K562 (cell line): ENCODE results near the gene HSD3B7. TPM values are rescaled to one million over a fixed set of nuclear protein-coding genes. Genes with fewer than 3 reads are reported as not detected.

Experiments used
- ATAC-seq: fragments of 200-7000 bp; cut with Tn5 transposase; 3 replicates; pipeline ENCODE4 v1.9.1; 2020; ENCODE audit warnings: moderate library complexity
- BruUV-seq: library from RNA; stranded (reverse); fragments of 400-500 nt; replicated peaks from 2 replicates; lab custom pipeline; 2021; lab: Mats Ljungman, UMichigan
- CTCF ChIA-PET: fragments of 300-600 bp; formaldehyde crosslinking; extraction: SDS; loops from one replicate; lab custom pipeline; 2021; ENCODE audit warnings: low intra/inter-chr PET ratio; lab: Yijun Ruan, JAX
- POLR2A ChIA-PET: fragments of 300-600, 350-650 bp; sonication (Branson Sonifier 250); formaldehyde crosslinking; extraction: SDS; loops from one replicate; lab custom pipeline; 2021; ENCODE audit warnings: antibody characterized with exemption, inconsistent platforms; lab: Yijun Ruan, JAX
- DNase-seq, 4 experiments: peaks; one replicate each; pipeline versions ENCODE4 v3.0.0 to v3.0.0-alpha.2; 2011 to 2018; ENCODE audit warnings: low spot score in 3 of 4, mixed read lengths in 3 of 4; ENCODE audit errors: extremely low read depth in 1 of 4
- FAIRE-seq: peaks from 2 replicates; lab custom pipeline; 2011; peaks lifted over from hg19 to GRCh38; lab: Jason Lieb, UNC
- H2AFZ ChIP-seq: 2 replicates; pipeline ENCODE4 v1.6.0; 2011; ENCODE audit warnings: low read depth, low read length, control low read depth, inconsistent platforms
- H3K27ac ChIP-seq: fragments of 200-600 bp; 3 replicates; pipeline ENCODE4 v1.8.0; 2011; ENCODE audit warnings: low read depth, mild to moderate bottlenecking, control low read depth, inconsistent platforms, low read length, moderate library complexity, mixed read lengths; ENCODE audit errors: extremely low read depth
- H3K27me3 ChIP-seq, 2 experiments: fragments of 300-600 bp in 1 of 2; 2 replicates in 1 of 2; 3 replicates in 1 of 2; pipeline versions ENCODE4 v1.6.0 to v1.8.0; 2011; ENCODE audit warnings: inconsistent platforms in 2 of 2, low read length in 2 of 2, mild to moderate bottlenecking in 1 of 2, mixed read lengths in 1 of 2, moderate library complexity in 1 of 2; ENCODE audit not compliant: control insufficient read depth in 2 of 2, insufficient read depth in 2 of 2
- H3K36me3 ChIP-seq: fragments of 300-600 bp; 3 replicates; pipeline ENCODE4 v1.8.0; 2011; ENCODE audit warnings: mild to moderate bottlenecking, low read length, inconsistent platforms; ENCODE audit not compliant: control insufficient read depth, insufficient read depth
- H3K4me1 ChIP-seq, 2 experiments: fragments of 200-600 bp in 1 of 2; replicated peaks in 1 of 2; 2 replicates in 1 of 2; 3 replicates in 1 of 2; pipeline versions ENCODE4 v1.5.1 to v1.8.0; 2011; ENCODE audit warnings: inconsistent platforms in 2 of 2, low read length in 2 of 2, mild to moderate bottlenecking in 1 of 2, mixed read lengths in 1 of 2, moderate library complexity in 1 of 2; ENCODE audit not compliant: control insufficient read depth in 2 of 2, insufficient read depth in 2 of 2
- H3K4me2 ChIP-seq: 2 replicates; pipeline ENCODE4 v1.6.1; 2011; ENCODE audit warnings: low read length, control low read depth, inconsistent platforms, mixed read lengths; ENCODE audit not compliant: insufficient read depth
- H3K4me3 ChIP-seq: fragments of 200-600 bp; sonication (generic), shearing (Covaris generic); 2 replicates; pipeline ENCODE4 v1.5.1; 2016; ENCODE audit warnings: control low read depth, inconsistent platforms
- H3K79me2 ChIP-seq: fragments of 200-600 bp; 3 replicates; pipeline ENCODE4 v1.8.0; 2011; ENCODE audit warnings: low read length, inconsistent platforms; ENCODE audit not compliant: control insufficient read depth, insufficient read depth
- H3K9ac ChIP-seq, 2 experiments: 2 replicates each; pipeline versions ENCODE4 v1.6.0 to v1.6.1; 2011; ENCODE audit warnings: low read depth in 2 of 2, low read length in 2 of 2, control low read depth in 1 of 2, inconsistent platforms in 1 of 2, mild to moderate bottlenecking in 1 of 2, mixed read lengths in 1 of 2; ENCODE audit not compliant: insufficient read depth in 1 of 2
- H3K9me1 ChIP-seq: one replicate; pipeline ENCODE4 v1.6.0; 2011; ENCODE audit warnings: inconsistent platforms, mild to moderate bottlenecking, low read length, moderate library complexity; ENCODE audit not compliant: control insufficient read depth, insufficient read depth
- H3K9me3 ChIP-seq: replicated peaks from 2 replicates; pipeline ENCODE4 v1.5.1; 2011; ENCODE audit warnings: low read depth, low read length, inconsistent platforms; ENCODE audit not compliant: control insufficient read depth, insufficient read depth
- H4K20me1 ChIP-seq: replicated peaks from 2 replicates; pipeline ENCODE4 v1.6.1; 2011; ENCODE audit warnings: low read length, inconsistent platforms, mixed read lengths; ENCODE audit not compliant: control insufficient read depth, insufficient read depth
- DPF2 ChIP-seq: fragments of 450-650 bp; IDR thresholded peaks from 2 replicates; pipeline ENCODE4 v1.6.1; 2016
- FOXK1 ChIP-seq: sonication (generic); formaldehyde crosslinking; IDR thresholded peaks from 2 replicates; pipeline ENCODE4 v1.8.0; 2022; ENCODE audit warnings: missing genetic modification reagents, mild to moderate bottlenecking, borderline replicate concordance
- FOXK2 ChIP-seq, 2 experiments: fragments of 450-650 bp; IDR thresholded peaks in 1 of 2; conservative IDR thresholded peaks in 1 of 2; 2 replicates each; pipeline ENCODE4 v1.6.1; 2016; ENCODE audit warnings: low read depth in 2 of 2, mild to moderate bottlenecking in 1 of 2
- HDAC8 ChIP-seq: fragments of 450-650 bp; IDR thresholded peaks from 2 replicates; pipeline ENCODE4 v1.6.1; 2016; ENCODE audit warnings: mild to moderate bottlenecking, missing genetic modification characterization, moderate library complexity, missing compliant biosample characterization
- NFYB ChIP-seq: IDR thresholded peaks from 2 replicates; pipeline ENCODE4 v1.6.1; 2011; ENCODE audit warnings: mild to moderate bottlenecking, moderate library complexity; ENCODE audit not compliant: insufficient read length; ENCODE audit errors: extremely low read depth
- NR3C1 ChIP-seq: sonication (generic); formaldehyde crosslinking; IDR thresholded peaks from 2 replicates; pipeline ENCODE4 v1.8.1; 2022; ENCODE audit warnings: missing genetic modification reagents
- PHF20 ChIP-seq: fragments of 450-650 bp; IDR thresholded peaks from 2 replicates; pipeline ENCODE4 v1.6.1; 2018; ENCODE audit not compliant: partially characterized antibody
- POLR2A ChIP-seq: fragments of 450-650 bp; conservative IDR thresholded peaks from 2 replicates; pipeline ENCODE4 v1.6.1; 2016
- POLR2AphosphoS5 ChIP-seq: IDR thresholded peaks from 2 replicates; pipeline ENCODE4 v1.6.1; 2011; ENCODE audit warnings: mild to moderate bottlenecking, low read depth, low read length, moderate library complexity; ENCODE audit not compliant: control insufficient read depth, insufficient read depth
- WGBS: fragments of 100-300 bp; shearing (Covaris generic); methylation state at CpG from one replicate; pipeline ENCODE4 v1.1.6; 2016; ENCODE audit warnings: low coverage, mixed read lengths; ENCODE audit not compliant: insufficient coverage; ENCODE audit errors: missing lambda C conversion rate; 5-methylcytosine and 5-hydroxymethylcytosine counted together
- in situ Hi-C: fragments of 300-500 bp; cut with MboI; formaldehyde crosslinking; loops from 4 replicates; pipeline ENCODE4 v1.15.0; 2018; ENCODE audit warnings: inconsistent platforms, mixed read lengths
- intact Hi-C: fragments of 100-400 bp; cut with micrococcal nuclease; formaldehyde crosslinking; loops from 2 replicates; pipeline ENCODE4 v1.14.2; 2022
- polyA plus RNA-seq, 8 experiments: library from polyadenylated mRNA; depleted of rRNA in 4 of 8; stranded (reverse) in 5 of 8; unstranded in 3 of 8; fragments of >200 nt; fragmentation: Nextera tagmentation in 2 of 8; fragmentation: Illumina TruSeq in 1 of 8; extraction: Ambion mirVana in 2 of 8; extraction: Trizol in 1 of 8; gene quantifications; 2 replicates each; pipeline versions ENCODE4 v1.2.1 to v1.2.3, GENCODE V29; 2011 to 2014; ENCODE audit warnings: inconsistent platforms in 1 of 8, missing spikeins in 1 of 8
- total RNA-seq, 7 experiments: library from RNA; depleted of rRNA in 6 of 7; stranded (reverse); fragments of >200 nt in 6 of 7; fragmentation: Illumina TruSeq in 2 of 7; extraction: Trizol in 2 of 7; gene quantifications; 2 replicates each; pipeline versions ENCODE4 v1.2.1 to v1.2.3, GENCODE V29; 2011 to 2021; ENCODE audit warnings: low replicate concordance in 1 of 7
- TF ChIP-seq, protein P1 (sequence below): fragments of 450-650 bp; IDR thresholded peaks from 2 replicates; pipeline ENCODE4 v1.6.1; 2016; ENCODE audit warnings: borderline replicate concordance
- TF ChIP-seq, protein P2 (sequence below): fragments of 250-450 bp; sonication (Bioruptor Pico); IDR thresholded peaks from 2 replicates; pipeline ENCODE4 v1.4.0; 2020; ENCODE audit warnings: mild to moderate bottlenecking, moderate library complexity

The HSD3B7 gene
- total and polyA plus RNA-seq, 9 of the 15 experiments (the other 6 are each of a cell fraction or from before 2014, with no cell fraction given) = 5.4 to 49.1 (median 23.0) TPM

DNA sequence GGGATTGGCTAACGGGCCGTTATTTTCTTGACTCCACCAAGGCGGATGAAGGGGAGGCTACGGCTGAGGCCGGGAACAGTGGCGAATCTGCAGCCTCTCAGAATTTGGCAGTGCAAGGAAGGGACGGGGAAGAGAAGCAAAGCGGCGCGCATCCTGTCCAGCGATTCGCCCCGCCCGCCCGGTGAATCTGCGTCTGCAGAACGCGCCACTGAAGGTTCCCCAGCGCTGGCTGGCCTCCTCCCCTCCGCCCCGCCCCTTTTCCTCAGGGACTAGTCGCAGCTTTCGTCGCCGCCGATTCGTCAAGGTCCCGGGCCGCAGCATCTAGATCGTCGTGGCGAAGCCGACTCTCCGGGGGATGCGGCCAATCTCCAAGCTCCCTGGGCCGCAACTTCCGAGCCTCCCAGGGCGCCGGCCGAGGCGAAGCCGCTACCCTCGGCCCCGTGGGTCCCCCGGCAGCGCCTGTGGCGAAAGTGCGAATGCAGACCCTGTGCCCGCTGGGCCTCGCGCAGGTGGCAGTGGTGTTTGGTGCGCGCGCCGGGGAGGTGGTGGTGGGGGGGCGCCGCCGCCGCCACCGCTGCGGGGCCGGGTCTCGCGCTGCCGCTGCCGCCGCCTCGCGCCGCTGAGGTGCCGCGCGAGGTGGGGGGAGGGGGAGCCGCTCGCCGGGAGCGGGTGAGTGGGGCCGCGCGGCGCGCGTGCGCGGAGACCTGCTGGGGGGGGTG lies 27.4 kb upstream of the HSD3B7 start, which contains the start of gene SETD1A (continued):
- TF ChIP-seq, protein P1, sequence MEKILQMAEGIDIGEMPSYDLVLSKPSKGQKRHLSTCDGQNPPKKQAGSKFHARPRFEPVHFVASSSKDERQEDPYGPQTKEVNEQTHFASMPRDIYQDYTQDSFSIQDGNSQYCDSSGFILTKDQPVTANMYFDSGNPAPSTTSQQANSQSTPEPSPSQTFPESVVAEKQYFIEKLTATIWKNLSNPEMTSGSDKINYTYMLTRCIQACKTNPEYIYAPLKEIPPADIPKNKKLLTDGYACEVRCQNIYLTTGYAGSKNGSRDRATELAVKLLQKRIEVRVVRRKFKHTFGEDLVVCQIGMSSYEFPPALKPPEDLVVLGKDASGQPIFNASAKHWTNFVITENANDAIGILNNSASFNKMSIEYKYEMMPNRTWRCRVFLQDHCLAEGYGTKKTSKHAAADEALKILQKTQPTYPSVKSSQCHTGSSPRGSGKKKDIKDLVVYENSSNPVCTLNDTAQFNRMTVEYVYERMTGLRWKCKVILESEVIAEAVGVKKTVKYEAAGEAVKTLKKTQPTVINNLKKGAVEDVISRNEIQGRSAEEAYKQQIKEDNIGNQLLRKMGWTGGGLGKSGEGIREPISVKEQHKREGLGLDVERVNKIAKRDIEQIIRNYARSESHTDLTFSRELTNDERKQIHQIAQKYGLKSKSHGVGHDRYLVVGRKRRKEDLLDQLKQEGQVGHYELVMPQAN = peak; percentile 59; the same call in 1 of the 2 replicates
- TF ChIP-seq FOXK2 (conservative IDR thresholded peaks at IDR 0.05 in 1 of 2, IDR thresholded peaks at IDR 0.05 in 1 of 2; ENCODE audit: low read depth in 2 of 2) = no peak

DNA sequence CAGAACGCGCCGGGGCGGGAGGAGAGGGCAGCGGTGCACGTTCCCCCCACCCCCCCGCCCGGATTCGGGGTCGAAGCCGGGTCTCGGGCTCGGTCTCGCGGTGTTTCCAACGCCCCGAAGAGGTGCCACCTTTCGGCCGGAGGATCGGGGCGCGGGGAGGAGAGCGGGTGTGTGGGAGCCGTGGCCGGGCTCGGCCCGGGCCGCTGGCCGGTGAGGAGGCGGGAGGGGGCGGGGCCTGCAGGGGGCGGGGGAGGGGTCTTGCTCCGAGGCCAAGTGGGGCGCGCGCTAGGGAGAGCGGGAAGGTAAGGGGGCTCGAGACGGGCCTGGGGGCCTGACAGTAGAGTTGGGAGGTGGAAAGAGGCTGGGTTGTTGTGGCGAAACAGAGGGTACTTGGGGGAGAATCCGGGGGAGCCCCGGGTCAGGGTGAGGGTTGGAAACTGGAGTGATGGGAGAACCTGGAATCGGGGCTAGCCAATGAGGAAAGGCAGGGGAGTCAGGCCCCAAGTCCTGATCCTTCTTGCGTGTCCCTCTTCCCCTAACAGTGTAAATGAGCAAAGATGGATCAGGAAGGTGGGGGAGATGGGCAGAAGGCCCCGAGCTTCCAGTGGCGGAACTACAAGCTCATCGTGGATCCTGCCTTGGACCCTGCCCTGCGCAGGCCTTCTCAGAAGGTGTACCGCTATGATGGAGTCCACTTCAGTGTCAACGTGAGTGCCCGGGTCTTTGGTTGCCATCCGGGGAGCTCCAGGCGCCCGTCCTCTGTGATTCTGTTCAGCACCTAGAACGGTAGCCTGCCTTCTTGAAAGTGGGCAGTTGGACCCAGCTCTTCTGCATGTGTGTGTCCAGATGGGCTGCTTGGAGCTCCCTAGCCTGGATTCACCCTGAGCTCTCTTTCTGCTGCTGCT lies 26.6 kb upstream of the HSD3B7 start:
- H4K20me1 ChIP-seq = peaks cover 6% of the 10 kb centered on the region
- in situ Hi-C loops = loop anchor here (10.0 to 25.0 kb wide), 2 partner anchors 736 to 904 kb away; partner anchors contain the start of gene ZNF267
- peak overlapping the region; percentile 96 for H3K4me3 ChIP-seq
- H3K4me2 ChIP-seq = peak overlapping the region; percentile 95
- peaks cover 4% of the 10 kb centered on the region for H3K9me1 ChIP-seq
- H3K9me3 ChIP-seq = no peaks in the 10 kb centered on the region
- H3K79me2 ChIP-seq = peaks cover 31% of the 10 kb centered on the region
- H3K27me3 ChIP-seq = no peaks in the 10 kb centered on the region
- H3K27ac ChIP-seq = peak overlapping the region; percentile 99
- H2AFZ ChIP-seq = no peak overlapping the region
- peaks cover 23 to 30% of the 10 kb centered on the region in 2 experiments; a peak in 4 of 5 replicates for H3K4me1 ChIP-seq
- intact Hi-C loops = loop anchor here (10.0 kb wide), 2 partner anchors 136 to 496 kb away; partner anchors contain the start of genes ARMC5 and VKORC1
- ChIA-PET CTCF (interaction anchor here (0.6 kb wide), 1 partner anchor 15 kb away, joined by 3 read pairs; no protein-coding TSS in a partner anchor), POLR2A (interaction anchor here (0.5 to 1.2 kb wide), 9 partner anchors 9 to 445 kb away, joined by 3 to 4 read pairs (median 3); no protein-coding TSS in a partner anchor)
- DNase-seq = peak; percentile 74 to 95 (median 92)
- peak overlapping the region; percentile 100 for H3K9ac ChIP-seq
- BruUV-seq = no TSS peak
- no peak for FAIRE-seq
- 42% methylated on average over 20 of the region's 55 CpGs for WGBS
- H3K36me3 ChIP-seq = peaks cover 50% of the 10 kb centered on the region
- peak; percentile 65 for ATAC-seq
- TF ChIP-seq POLR2AphosphoS5 (0 out of 2 replicates have a peak, but pooled peaks have one; percentile 19), DPF2 (no peak), PHF20 (no peak), HDAC8 (no peak), FOXK1 (CRISPR knock-in tag) (no peak), NR3C1 (CRISPR knock-in tag) (peak; percentile 9; the same call in 1 of the 2 replicates), POLR2A (no peak), NFYB (peak; percentile 16)
- TF ChIP-seq, protein P2, sequence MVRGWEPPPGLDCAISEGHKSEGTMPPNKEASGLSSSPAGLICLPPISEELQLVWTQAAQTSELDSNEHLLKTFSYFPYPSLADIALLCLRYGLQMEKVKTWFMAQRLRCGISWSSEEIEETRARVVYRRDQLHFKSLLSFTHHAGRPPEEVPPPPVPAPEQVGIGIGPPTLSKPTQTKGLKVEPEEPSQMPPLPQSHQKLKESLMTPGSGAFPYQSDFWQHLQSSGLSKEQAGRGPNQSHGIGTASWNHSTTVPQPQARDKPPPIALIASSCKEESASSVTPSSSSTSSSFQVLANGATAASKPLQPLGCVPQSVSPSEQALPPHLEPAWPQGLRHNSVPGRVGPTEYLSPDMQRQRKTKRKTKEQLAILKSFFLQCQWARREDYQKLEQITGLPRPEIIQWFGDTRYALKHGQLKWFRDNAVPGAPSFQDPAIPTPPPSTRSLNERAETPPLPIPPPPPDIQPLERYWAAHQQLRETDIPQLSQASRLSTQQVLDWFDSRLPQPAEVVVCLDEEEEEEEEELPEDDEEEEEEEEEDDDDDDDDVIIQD (CRISPR knock-in tag) = no peak
